Endothelial cell (in vitro differentiated cells): ENCODE results near the gene MAPKAPK3. TPM values are rescaled to one million over a fixed set of nuclear protein-coding genes. Genes with fewer than 3 reads are reported as not detected.
"Not testable (repeated sequence)": the region's sequence is repeated elsewhere in the genome, so short reads cannot be mapped to it uniquely, and the experiment has no call there.

Experiments
- DNase-seq: peaks from one replicate; pipeline ENCODE4 v3.0.0; 2021; ENCODE audit warnings: low spot score
- H3K27ac Mint-ChIP-seq: one replicate; pipeline ENCODE4 v1.8.0; 2021; ENCODE audit warnings: mixed read lengths, inconsistent platforms; ENCODE audit not compliant: unreplicated experiment
- H3K27me3 Mint-ChIP-seq: one replicate; pipeline ENCODE4 v1.8.0; 2021; ENCODE audit warnings: mild to moderate bottlenecking, moderate library complexity, mixed read lengths, inconsistent platforms; ENCODE audit not compliant: unreplicated experiment
- H3K36me3 Mint-ChIP-seq: one replicate; pipeline ENCODE4 v1.8.0; 2021; ENCODE audit warnings: mild to moderate bottlenecking, low read depth, mixed read lengths, inconsistent platforms; ENCODE audit not compliant: unreplicated experiment
- H3K4me1 Mint-ChIP-seq: one replicate; pipeline ENCODE4 v1.8.0; 2021; ENCODE audit warnings: mild to moderate bottlenecking, mixed read lengths, inconsistent platforms; ENCODE audit not compliant: unreplicated experiment
- H3K4me3 Mint-ChIP-seq: one replicate; pipeline ENCODE4 v1.8.0; 2021; ENCODE audit warnings: mild to moderate bottlenecking, mixed read lengths, inconsistent platforms; ENCODE audit not compliant: unreplicated experiment
- H3K9me3 Mint-ChIP-seq: one replicate; pipeline ENCODE4 v1.8.0; 2021; ENCODE audit warnings: mixed read lengths, inconsistent platforms; ENCODE audit not compliant: unreplicated experiment
- CTCF ChIP-seq: fragments of 200-600 bp; sonication (generic); IDR thresholded peaks from one replicate; pipeline ENCODE4 v1.5.0; 2021; ENCODE audit warnings: antibody characterized with exemption; ENCODE audit not compliant: unreplicated experiment
- total RNA-seq: library from RNA; stranded (reverse); fragmentation: NEBNext Ultra II Directional; extraction: Animal tissue kit (Norgen Biotek cat#: 25700); gene quantifications from one replicate; pipeline ENCODE4 v1.2.1, GENCODE V29; 2021; ENCODE audit not compliant: unreplicated experiment

Gene MAPKAPK3
- total RNA-seq, 1 donor from 2014 or later, result 6.4 TPM

GRCh38 chr3:50662408-50662807 lies 45.5 kb downstream of the MAPKAPK3 start:
- peaks cover 8% of the 10 kb centered on the region for H3K27me3 Mint-ChIP-seq
- DNase-seq, result no peak

GRCh38 chr3:50665081-50665840 lies 48.3 kb downstream of the MAPKAPK3 start:
- no peak overlapping the region for H3K4me3 Mint-ChIP-seq
- no peaks in the 10 kb centered on the region for H3K9me3 Mint-ChIP-seq
- no peaks in the 10 kb centered on the region for H3K36me3 Mint-ChIP-seq
- no peak overlapping the region for H3K27ac Mint-ChIP-seq
- DNase-seq, result no peak
- H3K27me3 Mint-ChIP-seq, result peaks cover 5% of the 10 kb centered on the region
- H3K4me1 Mint-ChIP-seq, result no peaks in the 10 kb centered on the region
- TF ChIP-seq CTCF, result no peak

More at GRCh38 chr3:50662408-50662807, 45.5 kb downstream of the MAPKAPK3 start:
- H3K4me1 Mint-ChIP-seq, result no peaks in the 10 kb centered on the region
- H3K9me3 Mint-ChIP-seq, result no peaks in the 10 kb centered on the region
- no peak for TF ChIP-seq CTCF
- H3K4me3 Mint-ChIP-seq, result no peak overlapping the region
- no peak overlapping the region for H3K27ac Mint-ChIP-seq
- no peaks in the 10 kb centered on the region for H3K36me3 Mint-ChIP-seq

GRCh38 chr3:50665841-50666115 lies 48.8 kb downstream of the MAPKAPK3 start:
- H3K27me3 Mint-ChIP-seq, H3K36me3 Mint-ChIP-seq, DNase-seq, H3K4me3 Mint-ChIP-seq, H3K27ac Mint-ChIP-seq, H3K4me1 Mint-ChIP-seq, H3K9me3 Mint-ChIP-seq: not testable (repeated sequence)

- H3K9me3 Mint-ChIP-seq, result no peaks in the 10 kb centered on the region
- H3K4me1 Mint-ChIP-seq, result no peaks in the 10 kb centered on the region
- no peak overlapping the region for H3K4me3 Mint-ChIP-seq
- TF ChIP-seq CTCF, result no peak
- DNase-seq, result no peak
- H3K27ac Mint-ChIP-seq, result no peak overlapping the region
- H3K27me3 Mint-ChIP-seq, result peaks cover 5% of the 10 kb centered on the region
- no peaks in the 10 kb centered on the region for H3K36me3 Mint-ChIP-seq
Observed at GRCh38 chr3:50666837-50667236, 49.9 kb downstream of the MAPKAPK3 start.

- DNase-seq, result no peak
- Mint-ChIP-seq H3K4me1 (peaks cover 7% of the 10 kb centered on the region), H3K27me3 (peaks cover 12% of the 10 kb centered on the region), H3K4me3 (no peak overlapping the region), H3K36me3 (peaks cover 8% of the 10 kb centered on the region), H3K9me3 (no peaks in the 10 kb centered on the region), H3K27ac (no peak overlapping the region)
- TF ChIP-seq CTCF, result no peak
Observed at GRCh38 chr3:50671331-50671730, 54.4 kb downstream of the MAPKAPK3 start.
